ENCODE results near the gene EEF1G. TPM values are rescaled to one million over a fixed set of nuclear protein-coding genes. Genes with fewer than 3 reads are reported as not detected.

The EEF1G gene
- total RNA-seq, 1 donor from 2014 or later: 958 TPM

- DNase-seq: no peak
- peaks cover 39% of the 10 kb centered on the region for H3K4me1 ChIP-seq
- H3K36me3 ChIP-seq: peaks cover 32% of the 10 kb centered on the region
- no peaks in the 10 kb centered on the region for H3K9me3 ChIP-seq (replicated peaks)
- TF ChIP-seq, protein P1, sequence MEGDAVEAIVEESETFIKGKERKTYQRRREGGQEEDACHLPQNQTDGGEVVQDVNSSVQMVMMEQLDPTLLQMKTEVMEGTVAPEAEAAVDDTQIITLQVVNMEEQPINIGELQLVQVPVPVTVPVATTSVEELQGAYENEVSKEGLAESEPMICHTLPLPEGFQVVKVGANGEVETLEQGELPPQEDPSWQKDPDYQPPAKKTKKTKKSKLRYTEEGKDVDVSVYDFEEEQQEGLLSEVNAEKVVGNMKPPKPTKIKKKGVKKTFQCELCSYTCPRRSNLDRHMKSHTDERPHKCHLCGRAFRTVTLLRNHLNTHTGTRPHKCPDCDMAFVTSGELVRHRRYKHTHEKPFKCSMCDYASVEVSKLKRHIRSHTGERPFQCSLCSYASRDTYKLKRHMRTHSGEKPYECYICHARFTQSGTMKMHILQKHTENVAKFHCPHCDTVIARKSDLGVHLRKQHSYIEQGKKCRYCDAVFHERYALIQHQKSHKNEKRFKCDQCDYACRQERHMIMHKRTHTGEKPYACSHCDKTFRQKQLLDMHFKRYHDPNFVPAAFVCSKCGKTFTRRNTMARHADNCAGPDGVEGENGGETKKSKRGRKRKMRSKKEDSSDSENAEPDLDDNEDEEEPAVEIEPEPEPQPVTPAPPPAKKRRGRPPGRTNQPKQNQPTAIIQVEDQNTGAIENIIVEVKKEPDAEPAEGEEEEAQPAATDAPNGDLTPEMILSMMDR (IDR thresholded peaks at IDR 0.05; ENCODE audit: borderline replicate concordance): no peak
- H3K27me3 ChIP-seq (ENCODE audit: low read depth): no peaks in the 10 kb centered on the region
- intact Hi-C loops (cut with micrococcal nuclease): no loop called here
- H3K27ac ChIP-seq (replicated peaks): peak overlapping the region; percentile 96
- H3K4me3 ChIP-seq: peak overlapping the region; percentile 76
Measured at GRCh38 chr11:62610814-62611704, 37.4 kb upstream of the EEF1G start.

DNA sequence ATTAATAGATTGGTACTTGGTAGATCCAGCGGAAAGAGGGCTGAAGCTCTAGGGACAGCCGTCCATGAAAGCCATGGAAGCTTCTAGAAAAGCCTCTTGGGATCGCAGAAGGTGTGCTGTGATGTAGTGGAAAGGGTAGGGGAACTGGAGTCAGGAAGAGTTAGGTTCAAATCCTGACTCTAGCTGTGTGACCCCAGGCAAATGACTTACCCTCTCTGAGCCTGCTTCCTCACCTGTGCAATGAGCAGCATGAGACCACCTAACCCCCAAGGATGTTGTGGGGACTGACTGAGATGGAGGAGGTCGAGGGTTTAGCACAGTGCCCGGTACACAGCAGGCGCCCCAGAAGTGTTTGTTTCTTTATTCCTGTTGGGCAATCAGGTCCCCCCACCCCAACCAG, 36.7 kb upstream of the EEF1G start:
- intact Hi-C loops (cut with micrococcal nuclease): no loop called here

DNA sequence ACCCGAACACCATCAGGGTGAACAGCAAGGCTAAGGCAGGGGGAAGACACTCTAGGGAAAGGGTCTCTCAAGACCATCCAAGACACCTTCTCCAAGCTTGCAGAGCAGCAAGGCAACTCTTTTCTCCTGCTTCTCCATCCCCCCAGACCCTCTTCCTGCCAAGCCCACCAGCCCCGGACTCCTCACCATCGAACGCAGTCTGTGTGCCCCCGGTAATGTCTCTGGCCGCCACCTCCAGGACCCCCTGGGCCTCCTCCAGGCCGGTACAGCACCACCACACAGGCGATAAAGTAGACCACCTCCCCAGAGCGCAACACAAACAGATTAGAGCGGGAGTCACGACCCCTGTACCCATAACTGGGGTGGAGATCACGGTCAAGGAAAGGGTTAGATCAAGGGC, 35.1 kb upstream of the EEF1G start:
- intact Hi-C loops (cut with micrococcal nuclease): no loop called here
- no peaks in the 10 kb centered on the region for H3K9me3 ChIP-seq (replicated peaks)
- peaks cover 37% of the 10 kb centered on the region for H3K36me3 ChIP-seq
- H3K4me3 ChIP-seq: no peak overlapping the region
- peaks cover 39% of the 10 kb centered on the region for H3K4me1 ChIP-seq
- DNase-seq: no peak
- no peak overlapping the region for H3K27ac ChIP-seq (replicated peaks)
- TF ChIP-seq, protein P1 (IDR thresholded peaks at IDR 0.05; ENCODE audit: borderline replicate concordance): no peak
- no peaks in the 10 kb centered on the region for H3K27me3 ChIP-seq (ENCODE audit: low read depth)

More for the DNA sequence above, 36.7 kb upstream of the EEF1G start:
- peaks cover 34% of the 10 kb centered on the region for H3K36me3 ChIP-seq
- DNase-seq: no peak
- H3K4me1 ChIP-seq: peaks cover 39% of the 10 kb centered on the region
- no peaks in the 10 kb centered on the region for H3K9me3 ChIP-seq (replicated peaks)
- H3K27ac ChIP-seq (replicated peaks): no peak overlapping the region
- TF ChIP-seq, protein P1 (IDR thresholded peaks at IDR 0.05; ENCODE audit: borderline replicate concordance): no peak
- no peaks in the 10 kb centered on the region for H3K27me3 ChIP-seq (ENCODE audit: low read depth)
- H3K4me3 ChIP-seq: no peak overlapping the region

DNA sequence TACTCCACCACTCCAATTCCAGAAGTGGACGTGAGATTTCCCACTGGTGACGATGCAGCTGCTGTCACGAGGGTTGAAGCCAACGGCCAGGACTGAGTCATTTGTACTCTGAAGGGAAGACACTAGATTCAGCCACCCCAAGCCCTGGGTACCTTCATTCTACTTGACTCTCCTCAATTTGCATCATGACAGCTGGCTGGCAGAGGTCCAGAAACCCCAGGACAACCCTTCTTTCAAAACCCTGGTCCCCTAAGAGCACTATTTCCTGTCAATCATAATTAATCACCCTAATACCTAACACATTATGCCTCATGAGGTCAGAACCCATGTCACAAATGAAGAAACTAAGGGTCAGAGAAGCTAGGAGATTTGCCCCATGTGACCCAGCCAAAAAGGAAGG, 34.0 kb upstream of the EEF1G start:
- TF ChIP-seq, protein P1 (IDR thresholded peaks at IDR 0.05; ENCODE audit: borderline replicate concordance): no peak
- Histone ChIP-seq H3K36me3 (peaks cover 37% of the 10 kb centered on the region), H3K4me1 (peaks cover 38% of the 10 kb centered on the region), H3K27me3 (ENCODE audit: low read depth) (no peaks in the 10 kb centered on the region), H3K4me3 (no peak overlapping the region), H3K9me3 (replicated peaks) (no peaks in the 10 kb centered on the region), H3K27ac (replicated peaks) (no peak overlapping the region)
- intact Hi-C loops (cut with micrococcal nuclease): no loop called here
- DNase-seq: no peak

DNA sequence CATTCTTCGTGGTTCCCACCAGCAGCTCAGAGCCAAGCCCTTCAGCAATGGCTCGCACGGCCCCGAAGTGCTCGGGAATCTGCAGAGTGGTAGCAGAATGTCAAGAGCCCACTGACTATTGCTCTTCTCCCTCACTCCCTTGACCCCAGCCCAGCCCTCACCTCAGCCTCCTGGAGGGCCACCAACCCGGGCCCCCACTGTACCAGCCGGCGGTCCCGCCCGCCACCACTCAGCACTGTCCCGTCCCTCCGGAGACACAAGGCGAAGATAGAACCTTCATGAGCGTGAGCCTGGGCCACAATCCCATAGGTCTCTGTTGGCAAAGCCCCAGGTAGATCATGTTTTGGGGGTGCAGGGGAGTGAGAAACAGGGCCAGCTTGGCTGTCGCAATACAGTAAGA, 32.2 kb upstream of the EEF1G start:
- H3K27me3 ChIP-seq (ENCODE audit: low read depth): no peaks in the 10 kb centered on the region
- H3K36me3 ChIP-seq: peaks cover 37% of the 10 kb centered on the region
- DNase-seq: no peak

More for the DNA sequence above, 32.2 kb upstream of the EEF1G start:
- intact Hi-C loops (cut with micrococcal nuclease): no loop called here
- Histone ChIP-seq H3K4me3 (no peak overlapping the region), H3K27ac (replicated peaks) (no peak overlapping the region), H3K4me1 (peaks cover 36% of the 10 kb centered on the region), H3K9me3 (replicated peaks) (no peaks in the 10 kb centered on the region)
- TF ChIP-seq, protein P1 (IDR thresholded peaks at IDR 0.05; ENCODE audit: borderline replicate concordance): no peak

Data from left ventricle myocardium inferior (tissue), 1 donor.